NT2/D1 (cell line): ENCODE results near the gene SOS2.

Experiments
- SUZ12 ChIP-seq: IDR thresholded peaks from 2 replicates; pipeline ENCODE4 v1.6.1; 2011; ENCODE audit not compliant: insufficient read length, insufficient read depth; ENCODE audit errors: extremely low read depth
- YY1 ChIP-seq: IDR thresholded peaks from 2 replicates; pipeline ENCODE4 v1.6.1; 2011; ENCODE audit not compliant: insufficient read length, insufficient read depth

DNA sequence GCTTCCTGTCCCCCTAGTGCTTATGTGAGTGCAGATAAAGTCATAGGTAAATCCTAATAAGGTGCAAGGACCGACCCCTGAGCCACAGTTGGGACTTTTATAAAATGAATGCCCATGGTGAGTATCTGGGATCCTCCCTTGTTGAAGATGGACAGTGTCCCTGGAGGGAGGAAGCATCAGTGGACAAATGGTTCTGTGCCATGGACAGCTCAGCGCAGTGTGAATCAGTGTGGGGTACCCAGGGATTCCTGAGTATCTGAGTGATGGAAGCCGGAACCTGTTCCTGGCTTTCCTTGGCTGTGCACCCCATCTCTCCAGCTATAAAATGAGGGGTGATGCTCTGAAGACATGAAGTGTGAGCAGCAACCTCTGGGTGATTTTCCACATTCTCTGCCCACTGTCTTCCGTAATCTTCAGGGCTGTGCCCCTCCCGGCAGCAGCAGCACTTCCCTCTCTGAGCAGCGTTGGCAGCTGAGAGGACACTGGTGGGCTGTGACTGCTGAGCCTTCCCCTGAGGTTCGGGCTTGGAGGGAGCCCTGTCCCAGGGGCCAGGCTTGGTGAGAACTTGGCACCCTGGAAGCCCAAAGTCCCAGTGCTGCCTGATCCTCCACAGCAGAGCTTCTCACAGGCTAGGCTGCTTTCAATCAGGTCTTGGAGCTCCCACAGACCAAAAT lies 140.0 kb downstream of the SOS2 start:
- TF ChIP-seq YY1 (no peak), SUZ12 (no peak)
